Vagina (tissue), 2 donors: Measurements from ENCODE around the gene UBE2R2. TPM values are rescaled to one million over a fixed set of nuclear protein-coding genes. Genes with fewer than 3 reads are reported as not detected.

ENCODE experiments used
- DNase-seq, 2 donors: peaks; one replicate each; pipeline ENCODE4 v3.0.0-alpha.2; 2017; ENCODE audit errors: extremely low spot score in 2 of 2
- H3K27ac ChIP-seq: fragments of 200-600 bp; sonication (generic); one replicate; pipeline ENCODE4 v1.5.1; 2019
- H3K27me3 ChIP-seq: fragments of 200-600 bp; sonication (generic); one replicate; pipeline ENCODE4 v1.5.1; 2019
- H3K36me3 ChIP-seq, 2 donors: fragments of 200-600 bp; sonication (generic); one replicate each; pipeline ENCODE4 v1.5.1; 2017 to 2019
- H3K4me1 ChIP-seq: fragments of 200-600 bp; sonication (generic); one replicate; pipeline ENCODE4 v1.5.1; 2019
- H3K4me3 ChIP-seq, 2 donors: fragments of 200-600 bp; sonication (generic); 1 replicate in 1 of 2; 2 replicates in 1 of 2; pipeline ENCODE4 v1.5.1; 2016 to 2019
- H3K9me3 ChIP-seq: fragments of 200-600 bp; sonication (generic); one replicate; pipeline ENCODE4 v1.5.1; 2019
- CTCF ChIP-seq, 3 experiments: fragments of 450-650 bp in 2 of 3; fragments of 200-600 bp in 1 of 3; sonication (generic) in 1 of 3; IDR thresholded peaks; one replicate each; pipeline ENCODE4 v1.5.1; 2017 to 2019; ENCODE audit warnings: antibody characterized with exemption in 3 of 3, mild to moderate bottlenecking in 2 of 3, moderate library complexity in 2 of 3
- POLR2A ChIP-seq, 2 donors: fragments of 450-650 bp; IDR thresholded peaks; one replicate each; pipeline ENCODE4 v1.6.1; 2017; ENCODE audit warnings: antibody characterized with exemption in 2 of 2, mild to moderate bottlenecking in 2 of 2, moderate library complexity in 2 of 2
- POLR2AphosphoS5 ChIP-seq, 2 donors: sonication (generic); formaldehyde crosslinking; IDR thresholded peaks; one replicate each; pipeline ENCODE4 v1.9.0; 2017; ENCODE audit warnings: antibody characterized with exemption in 2 of 2, mild to moderate bottlenecking in 2 of 2, low read depth in 1 of 2; ENCODE audit not compliant: insufficient read depth in 1 of 2
- intact Hi-C: fragments of 100-400 bp; cut with DNase I; formaldehyde crosslinking; loops from one replicate; pipeline ENCODE4 v1.15.1; 2023
- total RNA-seq: library from RNA; depleted of rRNA; stranded (reverse); fragments of >200 nt; gene quantifications from one replicate; pipeline ENCODE4 v1.2.3, GENCODE V29; 2016

UBE2R2 gene
- total RNA-seq, 1 donor from 2014 or later: 20.4 TPM

- Histone ChIP-seq H3K4me3 (no peak overlapping the region), H3K27me3 (no peaks in the 10 kb centered on the region), H3K27ac (no peak overlapping the region), H3K9me3 (no peaks in the 10 kb centered on the region), H3K36me3 (no peaks in the 10 kb centered on the region), H3K4me1 (peaks cover 24% of the 10 kb centered on the region)
- TF ChIP-seq POLR2AphosphoS5 (IDR thresholded peaks at IDR 0.05; ENCODE audit: insufficient read depth in 1 of 2, low read depth in 1 of 2): no peak
- no peak for TF ChIP-seq CTCF (IDR thresholded peaks at IDR 0.05)
- TF ChIP-seq POLR2A (IDR thresholded peaks at IDR 0.05): no peak
- DNase-seq: no peak
- intact Hi-C loops: no loop called here
Observed at GRCh38 chr9:33906769-33907168, 89.8 kb downstream of the UBE2R2 start.

- no peaks in the 10 kb centered on the region for H3K36me3 ChIP-seq
- no peak for TF ChIP-seq POLR2AphosphoS5 (IDR thresholded peaks at IDR 0.05; ENCODE audit: insufficient read depth in 1 of 2, low read depth in 1 of 2)
- no peak for TF ChIP-seq CTCF (IDR thresholded peaks at IDR 0.05)
- no peak for TF ChIP-seq POLR2A (IDR thresholded peaks at IDR 0.05)
- DNase-seq: no peak
- H3K4me3 ChIP-seq: no peak overlapping the region
- no peak overlapping the region for H3K27ac ChIP-seq
- no peaks in the 10 kb centered on the region for H3K27me3 ChIP-seq
- peaks cover 24% of the 10 kb centered on the region for H3K4me1 ChIP-seq
- intact Hi-C loops: no loop called here
- H3K9me3 ChIP-seq: no peaks in the 10 kb centered on the region
Observed at GRCh38 chr9:33907347-33907746, 90.4 kb downstream of the UBE2R2 start.

GRCh38 chr9:33908114-33908513, 91.2 kb downstream of the UBE2R2 start:
- intact Hi-C loops: no loop called here
- Histone ChIP-seq H3K36me3 (peaks cover 0 to 6% of the 10 kb centered on the region in 2 donors), H3K27me3 (no peaks in the 10 kb centered on the region), H3K4me3 (no peak overlapping the region), H3K4me1 (peaks cover 24% of the 10 kb centered on the region), H3K9me3 (no peaks in the 10 kb centered on the region), H3K27ac (no peak overlapping the region)
- no peak for DNase-seq
- TF ChIP-seq POLR2AphosphoS5 (IDR thresholded peaks at IDR 0.05; ENCODE audit: insufficient read depth in 1 of 2, low read depth in 1 of 2): no peak
- TF ChIP-seq POLR2A (IDR thresholded peaks at IDR 0.05): no peak
- no peak for TF ChIP-seq CTCF (IDR thresholded peaks at IDR 0.05)

GRCh38 chr9:33908749-33909148, 91.8 kb downstream of the UBE2R2 start:
- no peak overlapping the region for H3K4me3 ChIP-seq
- no peak for DNase-seq
- no peaks in the 10 kb centered on the region for H3K9me3 ChIP-seq
- no peak overlapping the region for H3K27ac ChIP-seq
- intact Hi-C loops: no loop called here
- no peak for TF ChIP-seq POLR2A (IDR thresholded peaks at IDR 0.05)
- no peak for TF ChIP-seq CTCF (IDR thresholded peaks at IDR 0.05)
- TF ChIP-seq POLR2AphosphoS5 (IDR thresholded peaks at IDR 0.05; ENCODE audit: insufficient read depth in 1 of 2, low read depth in 1 of 2): no peak
- H3K27me3 ChIP-seq: no peaks in the 10 kb centered on the region
- peaks cover 0 to 12% of the 10 kb centered on the region in 2 donors for H3K36me3 ChIP-seq
- H3K4me1 ChIP-seq: peaks cover 24% of the 10 kb centered on the region

GRCh38 chr9:33913541-33913940, 96.6 kb downstream of the UBE2R2 start:
- H3K4me1 ChIP-seq: peaks cover 10% of the 10 kb centered on the region
- H3K27ac ChIP-seq: no peak overlapping the region
- H3K36me3 ChIP-seq: peaks cover 0 to 39% of the 10 kb centered on the region in 2 donors
- intact Hi-C loops: no loop called here
- TF ChIP-seq POLR2A (IDR thresholded peaks at IDR 0.05) (no peak), CTCF (IDR thresholded peaks at IDR 0.05) (no peak), POLR2AphosphoS5 (IDR thresholded peaks at IDR 0.05; ENCODE audit: insufficient read depth in 1 of 2, low read depth in 1 of 2) (no peak)
- no peak overlapping the region for H3K4me3 ChIP-seq
- no peaks in the 10 kb centered on the region for H3K27me3 ChIP-seq
- H3K9me3 ChIP-seq: no peaks in the 10 kb centered on the region
- DNase-seq: no peak
